Measurements from ENCODE around the gene ARSB. TPM values are rescaled to one million over a fixed set of nuclear protein-coding genes. Genes with fewer than 3 reads are reported as not detected.

Gene ARSB
- total RNA-seq, 1 experiment from 2014 or later = 11.4 TPM

DNA sequence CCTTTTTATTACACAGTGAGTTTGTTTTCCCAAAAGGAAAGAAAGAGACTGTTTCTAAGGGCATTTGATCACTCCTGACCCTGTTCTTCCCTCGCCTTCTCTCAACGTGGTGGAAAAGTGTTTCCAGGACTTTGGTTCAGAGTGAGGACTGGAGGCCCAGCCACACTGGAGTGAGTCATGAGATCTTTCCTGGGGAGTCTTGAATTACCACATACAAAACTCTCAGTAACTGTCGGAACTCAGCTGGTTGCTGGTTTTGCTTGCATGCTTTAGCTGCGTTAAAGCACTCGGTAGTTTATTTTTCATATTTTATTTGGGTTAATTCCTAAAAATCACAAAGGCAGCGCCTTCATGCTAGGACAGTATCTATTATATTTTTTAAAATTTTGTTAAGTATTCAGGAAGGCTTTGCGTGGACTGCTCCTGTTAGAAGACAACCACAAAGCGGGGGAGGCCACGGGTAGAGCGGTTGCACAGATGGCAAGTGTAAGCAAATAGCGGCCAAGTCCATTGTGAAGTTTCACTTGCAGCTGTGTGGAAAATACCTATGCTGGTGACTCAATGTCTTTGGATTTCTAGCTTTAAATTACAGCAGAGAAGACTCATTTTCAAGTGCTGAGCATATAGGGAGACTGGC is 77.7 kb downstream of the ARSB start:
- Mint-ChIP-seq H3K27ac (peak overlapping the region in 1 of 3 experiments; percentile 16; a peak in 1 of 7 replicates), H3K9me3 (no peaks in the 10 kb centered on the region), H3K4me3 (no peak overlapping the region), H3K27me3 (ENCODE audit: low read depth) (no peaks in the 10 kb centered on the region), H3K4me1 (peaks cover 27 to 31% of the 10 kb centered on the region in 2 experiments), H3K36me3 (ENCODE audit: insufficient read depth in 1 of 3, low read depth in 3 of 3) (no peaks in the 10 kb centered on the region)
- H4K20me1 ChIP-seq (ENCODE audit: control insufficient read depth, insufficient read depth, insufficient read length) = no peaks in the 10 kb centered on the region
- TF ChIP-seq, protein P1, sequence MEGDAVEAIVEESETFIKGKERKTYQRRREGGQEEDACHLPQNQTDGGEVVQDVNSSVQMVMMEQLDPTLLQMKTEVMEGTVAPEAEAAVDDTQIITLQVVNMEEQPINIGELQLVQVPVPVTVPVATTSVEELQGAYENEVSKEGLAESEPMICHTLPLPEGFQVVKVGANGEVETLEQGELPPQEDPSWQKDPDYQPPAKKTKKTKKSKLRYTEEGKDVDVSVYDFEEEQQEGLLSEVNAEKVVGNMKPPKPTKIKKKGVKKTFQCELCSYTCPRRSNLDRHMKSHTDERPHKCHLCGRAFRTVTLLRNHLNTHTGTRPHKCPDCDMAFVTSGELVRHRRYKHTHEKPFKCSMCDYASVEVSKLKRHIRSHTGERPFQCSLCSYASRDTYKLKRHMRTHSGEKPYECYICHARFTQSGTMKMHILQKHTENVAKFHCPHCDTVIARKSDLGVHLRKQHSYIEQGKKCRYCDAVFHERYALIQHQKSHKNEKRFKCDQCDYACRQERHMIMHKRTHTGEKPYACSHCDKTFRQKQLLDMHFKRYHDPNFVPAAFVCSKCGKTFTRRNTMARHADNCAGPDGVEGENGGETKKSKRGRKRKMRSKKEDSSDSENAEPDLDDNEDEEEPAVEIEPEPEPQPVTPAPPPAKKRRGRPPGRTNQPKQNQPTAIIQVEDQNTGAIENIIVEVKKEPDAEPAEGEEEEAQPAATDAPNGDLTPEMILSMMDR (conservative IDR thresholded peaks at IDR 0.05) = no peak
- no CpG with 5 or more reads among the region's 11 CpGs for WGBS (ENCODE audit: extremely low coverage, insufficient read length, low lambda C conversion rate)
- H3T11ph ChIP-seq (ENCODE audit: low read length) = no peak overlapping the region
- no peak overlapping the region for H3K4ac ChIP-seq (ENCODE audit: low read depth, low read length)
- H3K14ac ChIP-seq (ENCODE audit: insufficient read depth, low read length) = no peak overlapping the region
- no peak overlapping the region for H3K9ac ChIP-seq (ENCODE audit: extremely low read depth, insufficient read length, low read length)
- no peaks in the 10 kb centered on the region for H3K27me3 ChIP-seq (ENCODE audit: insufficient read depth, low read length)
- no peak overlapping the region for H3K4me2 ChIP-seq (ENCODE audit: insufficient read depth, insufficient read length, low read length)
- no peak overlapping the region for H3K23ac ChIP-seq (ENCODE audit: insufficient read length, low read depth, low read length)
- H2AK5ac ChIP-seq (ENCODE audit: insufficient read length, low read length) = no peak overlapping the region
- no peak overlapping the region for H2AFZ ChIP-seq (ENCODE audit: low read length)
- no peak overlapping the region for H4K8ac ChIP-seq (replicated peaks; ENCODE audit: insufficient read length, low read depth, low read length)
- H2BK20ac ChIP-seq (ENCODE audit: low read depth, low read length, poor library complexity, severe bottlenecking) = no peak overlapping the region
- H2BK15ac ChIP-seq (ENCODE audit: low read depth, low read length) = no peak overlapping the region
- peaks cover 5% of the 10 kb centered on the region; the same call in 1 of the 2 replicates for H3K4me1 ChIP-seq (ENCODE audit: insufficient read depth, low read length)
- no peak overlapping the region for H3K56ac ChIP-seq (ENCODE audit: insufficient read length, low read depth, low read length)
- no peak for DNase-seq
- H3K79me1 ChIP-seq (ENCODE audit: insufficient read depth, low read depth, low read length, poor library complexity, severe bottlenecking) = no peaks in the 10 kb centered on the region
- H4K5ac ChIP-seq (ENCODE audit: insufficient read length, low read depth, low read length) = no peak overlapping the region
- H3K18ac ChIP-seq (ENCODE audit: insufficient read length, low read depth, low read length) = no peak overlapping the region
- H3K27ac ChIP-seq (ENCODE audit: insufficient read length, low read depth, low read length) = no peak overlapping the region
- H3K23me2 ChIP-seq (ENCODE audit: insufficient read length, low read depth, low read length, poor library complexity, severe bottlenecking) = no peaks in the 10 kb centered on the region
- no peak overlapping the region for H4K91ac ChIP-seq (ENCODE audit: insufficient read length, low read depth, low read length)
- H2BK5ac ChIP-seq (ENCODE audit: insufficient read length, low read length) = no peak overlapping the region
- H3K79me2 ChIP-seq (ENCODE audit: insufficient read depth, low read length) = no peaks in the 10 kb centered on the region
- no peaks in the 10 kb centered on the region for H3K9me3 ChIP-seq (ENCODE audit: control insufficient read depth, low read depth, low read length)
- no peak overlapping the region for H2BK12ac ChIP-seq (ENCODE audit: insufficient read length, low read depth, low read length)
- no peak overlapping the region for H2BK120ac ChIP-seq (ENCODE audit: low read depth, low read length, poor library complexity, severe bottlenecking)

Measured in H9 (cell line).